Measurements from ENCODE around the gene NSFL1C.
"Not testable (repeated sequence)": the region's sequence is repeated elsewhere in the genome, so short reads cannot be mapped to it uniquely, and the experiment has no call there.

The NSFL1C gene

GRCh38 chr20:1505361-1505760, 38.7 kb upstream of the NSFL1C start:
- no peak for DNase-seq (ENCODE audit: low read depth)
- TF ChIP-seq, protein P1, sequence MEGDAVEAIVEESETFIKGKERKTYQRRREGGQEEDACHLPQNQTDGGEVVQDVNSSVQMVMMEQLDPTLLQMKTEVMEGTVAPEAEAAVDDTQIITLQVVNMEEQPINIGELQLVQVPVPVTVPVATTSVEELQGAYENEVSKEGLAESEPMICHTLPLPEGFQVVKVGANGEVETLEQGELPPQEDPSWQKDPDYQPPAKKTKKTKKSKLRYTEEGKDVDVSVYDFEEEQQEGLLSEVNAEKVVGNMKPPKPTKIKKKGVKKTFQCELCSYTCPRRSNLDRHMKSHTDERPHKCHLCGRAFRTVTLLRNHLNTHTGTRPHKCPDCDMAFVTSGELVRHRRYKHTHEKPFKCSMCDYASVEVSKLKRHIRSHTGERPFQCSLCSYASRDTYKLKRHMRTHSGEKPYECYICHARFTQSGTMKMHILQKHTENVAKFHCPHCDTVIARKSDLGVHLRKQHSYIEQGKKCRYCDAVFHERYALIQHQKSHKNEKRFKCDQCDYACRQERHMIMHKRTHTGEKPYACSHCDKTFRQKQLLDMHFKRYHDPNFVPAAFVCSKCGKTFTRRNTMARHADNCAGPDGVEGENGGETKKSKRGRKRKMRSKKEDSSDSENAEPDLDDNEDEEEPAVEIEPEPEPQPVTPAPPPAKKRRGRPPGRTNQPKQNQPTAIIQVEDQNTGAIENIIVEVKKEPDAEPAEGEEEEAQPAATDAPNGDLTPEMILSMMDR (IDR thresholded peaks at IDR 0.05; ENCODE audit: insufficient read depth, low read depth, low read length, missing control alignments) = no peak
- no peak overlapping the region for H3K4me3 ChIP-seq (ENCODE audit: low read depth, low read length)

DNA sequence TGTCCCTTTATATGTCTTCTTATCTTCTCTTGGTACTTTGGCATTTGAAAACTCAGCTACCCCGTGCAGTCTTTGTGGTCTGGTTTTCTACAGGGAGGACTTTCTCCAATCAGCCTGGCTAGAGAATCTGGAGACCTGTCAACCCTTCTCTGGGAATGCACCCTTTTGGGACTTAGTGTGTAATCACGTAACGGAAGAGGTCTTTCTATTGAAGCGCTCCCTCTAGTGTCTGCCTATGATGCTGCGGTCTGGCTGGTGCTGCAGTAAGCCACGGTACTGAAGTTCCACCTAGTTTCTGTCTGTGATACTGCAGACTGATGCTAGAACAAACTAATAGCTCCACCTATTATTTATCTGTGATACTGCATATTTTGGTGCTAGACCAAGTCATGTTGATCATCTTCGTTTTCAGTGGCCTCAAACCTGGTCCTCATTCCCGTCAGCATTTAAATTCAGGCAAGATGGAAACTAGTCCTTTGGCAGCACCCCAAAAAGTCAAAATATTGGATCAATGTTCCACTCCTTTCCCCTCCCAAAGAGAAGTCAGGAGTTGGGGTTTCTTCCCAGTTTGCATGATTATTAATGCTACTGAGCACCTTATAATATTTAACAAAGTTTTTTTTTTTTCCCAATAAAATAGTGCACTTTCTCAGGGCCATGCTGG, 37.0 kb upstream of the NSFL1C start:
- TF ChIP-seq, protein P1 (IDR thresholded peaks at IDR 0.05; ENCODE audit: insufficient read depth, low read depth, low read length, missing control alignments) = peak; percentile 96
- peak; percentile 86 for DNase-seq (ENCODE audit: low read depth)
- H3K4me3 ChIP-seq (ENCODE audit: low read depth, low read length) = no peak overlapping the region

- TF ChIP-seq, protein P1 (IDR thresholded peaks at IDR 0.05; ENCODE audit: insufficient read depth, low read depth, low read length, missing control alignments) = no peak
- DNase-seq (ENCODE audit: low read depth) = no peak
- no peak overlapping the region for H3K4me3 ChIP-seq (ENCODE audit: low read depth, low read length)
Observed at GRCh38 chr20:1500496-1500895, 33.8 kb upstream of the NSFL1C start.

- no peak overlapping the region for H3K4me3 ChIP-seq (ENCODE audit: low read depth, low read length)
- TF ChIP-seq, protein P1 (IDR thresholded peaks at IDR 0.05; ENCODE audit: insufficient read depth, low read depth, low read length, missing control alignments) = no peak
- DNase-seq (ENCODE audit: low read depth) = no peak
Observed at GRCh38 chr20:1499528-1500420, 33.1 kb upstream of the NSFL1C start.

- H3K4me3 ChIP-seq (ENCODE audit: low read depth, low read length) = not testable (repeated sequence)
Observed at GRCh38 chr20:1497371-1497770, 30.7 kb upstream of the NSFL1C start.

GRCh38 chr20:1496930-1497329, 30.3 kb upstream of the NSFL1C start:
- TF ChIP-seq, protein P1 (IDR thresholded peaks at IDR 0.05; ENCODE audit: insufficient read depth, low read depth, low read length, missing control alignments) = no peak
- DNase-seq (ENCODE audit: low read depth) = no peak
- no peak overlapping the region for H3K4me3 ChIP-seq (ENCODE audit: low read depth, low read length)

More at GRCh38 chr20:1497371-1497770, 30.7 kb upstream of the NSFL1C start:
- DNase-seq (ENCODE audit: low read depth) = not testable (repeated sequence)

DNA sequence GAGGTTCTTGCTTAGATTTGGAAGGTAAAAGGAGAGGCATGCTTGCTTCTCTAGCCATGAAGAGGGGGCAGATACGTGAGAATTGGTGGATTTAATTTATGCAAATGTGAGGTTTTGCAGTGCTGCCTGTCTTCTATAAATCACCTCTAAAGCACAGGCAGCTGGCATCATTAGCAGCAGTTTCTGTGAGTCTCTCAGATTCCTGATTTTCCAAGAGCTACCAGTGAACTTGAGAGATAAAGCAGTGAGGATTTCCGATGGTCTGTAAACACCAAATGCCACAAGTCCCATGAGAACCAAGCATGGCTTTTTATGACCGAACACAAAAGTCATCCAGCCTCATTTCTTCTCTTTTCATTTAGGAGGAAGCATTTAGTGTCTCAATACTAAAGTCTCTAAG, 27.8 kb upstream of the NSFL1C start:
- H3K4me3 ChIP-seq (ENCODE audit: low read depth, low read length) = no peak overlapping the region
- DNase-seq (ENCODE audit: low read depth) = no peak
- TF ChIP-seq, protein P1 (IDR thresholded peaks at IDR 0.05; ENCODE audit: insufficient read depth, low read depth, low read length, missing control alignments) = no peak
